Liver (tissue), 9 donors: Measurements from ENCODE around the gene ENOSF1. TPM values are rescaled to one million over a fixed set of nuclear protein-coding genes. Genes with fewer than 3 reads are reported as not detected.
A peak's percentile ranks its signal among the peaks of the same experiment; 100 is the strongest.

Experiments
- DNase-seq: peaks from one replicate; pipeline ENCODE4 v3.0.0-alpha.2; 2017; ENCODE audit warnings: low spot score
- H3K27ac ChIP-seq, 2 donors: one replicate each; pipeline ENCODE4 v1.7.0; 2013; ENCODE audit warnings: inconsistent platforms in 2 of 2, low read length in 2 of 2, control low read depth in 1 of 2, low read depth in 1 of 2, mild to moderate bottlenecking in 1 of 2
- H3K27me3 ChIP-seq, 4 donors: one replicate each; pipeline versions ENCODE4 v1.6.1 to v1.7.0; 2013; ENCODE audit warnings: low read length in 3 of 4, inconsistent platforms in 1 of 4, mild to moderate bottlenecking in 1 of 4, moderate library complexity in 1 of 4; ENCODE audit not compliant: control insufficient read depth in 4 of 4, insufficient read depth in 4 of 4
- H3K36me3 ChIP-seq, 4 donors: one replicate each; pipeline versions ENCODE4 v1.6.1 to v1.7.0; 2013; ENCODE audit warnings: low read length in 3 of 4, mild to moderate bottlenecking in 3 of 4, low read depth in 1 of 4, moderate library complexity in 1 of 4; ENCODE audit not compliant: control insufficient read depth in 4 of 4, insufficient read depth in 3 of 4
- H3K4me1 ChIP-seq, 4 donors: one replicate each; pipeline versions ENCODE4 v1.6.1 to v1.7.0; 2013; ENCODE audit warnings: low read length in 3 of 4, mild to moderate bottlenecking in 3 of 4, moderate library complexity in 1 of 4; ENCODE audit not compliant: control insufficient read depth in 4 of 4, insufficient read depth in 4 of 4
- H3K4me3 ChIP-seq, 3 donors: one replicate each; pipeline versions ENCODE4 v1.6.1 to v1.7.0; 2013; ENCODE audit warnings: low read length in 3 of 3, control low read depth in 1 of 3, low read depth in 1 of 3, mild to moderate bottlenecking in 1 of 3
- H3K9ac ChIP-seq, 2 donors: one replicate each; pipeline ENCODE4 v1.7.0; 2013; ENCODE audit warnings: low read length in 2 of 2, mild to moderate bottlenecking in 2 of 2, moderate library complexity in 2 of 2, control low read depth in 1 of 2, low read depth in 1 of 2
- H3K9me3 ChIP-seq, 4 donors: one replicate each; pipeline versions ENCODE4 v1.6.1 to v1.7.0; 2013; ENCODE audit warnings: low read length in 3 of 4; ENCODE audit not compliant: control insufficient read depth in 4 of 4
- EGR1 ChIP-seq, 2 donors: IDR thresholded peaks; 2 replicates each; pipeline ENCODE4 v1.6.1; 2016 to 2018; ENCODE audit warnings: antibody characterized with exemption in 2 of 2, low read depth in 2 of 2
- FOXA1 ChIP-seq: IDR thresholded peaks from 2 replicates; pipeline ENCODE4 v1.6.1; 2016; ENCODE audit warnings: antibody characterized with exemption
- FOXA2 ChIP-seq: IDR thresholded peaks from 2 replicates; pipeline ENCODE4 v1.6.1; 2016; ENCODE audit warnings: antibody characterized with exemption
- GABPA ChIP-seq, 2 donors: IDR thresholded peaks in 1 of 2; conservative IDR thresholded peaks in 1 of 2; 2 replicates each; pipeline ENCODE4 v1.6.1; 2016; ENCODE audit warnings: antibody characterized with exemption in 2 of 2, mild to moderate bottlenecking in 1 of 2, moderate library complexity in 1 of 2
- HNF4A ChIP-seq, 2 donors: conservative IDR thresholded peaks; 2 replicates each; pipeline ENCODE4 v1.6.1; 2016; ENCODE audit warnings: antibody characterized with exemption in 2 of 2, mild to moderate bottlenecking in 2 of 2
- HNF4G ChIP-seq: IDR thresholded peaks from 2 replicates; pipeline ENCODE4 v1.6.1; 2016; ENCODE audit warnings: antibody characterized with exemption
- JUND ChIP-seq, 2 donors: IDR thresholded peaks; 2 replicates each; pipeline ENCODE4 v1.6.1; 2016; ENCODE audit warnings: antibody characterized with exemption in 2 of 2
- NR2F2 ChIP-seq: IDR thresholded peaks from 2 replicates; pipeline ENCODE4 v1.6.1; 2016; ENCODE audit warnings: antibody characterized with exemption
- RAD21 ChIP-seq, 2 donors: IDR thresholded peaks; 2 replicates each; pipeline ENCODE4 v1.6.1; 2016; ENCODE audit warnings: antibody characterized with exemption in 2 of 2, mild to moderate bottlenecking in 2 of 2
- RXRA ChIP-seq, 2 donors: IDR thresholded peaks; 2 replicates each; pipeline ENCODE4 v1.6.1; 2017 to 2018; ENCODE audit warnings: antibody characterized with exemption in 2 of 2, mild to moderate bottlenecking in 1 of 2
- SP1 ChIP-seq: IDR thresholded peaks from 2 replicates; pipeline ENCODE4 v1.6.1; 2018; ENCODE audit warnings: antibody characterized with exemption, mild to moderate bottlenecking
- TAF1 ChIP-seq: conservative IDR thresholded peaks from 2 replicates; pipeline ENCODE4 v1.6.1; 2016; ENCODE audit warnings: antibody characterized with exemption, mild to moderate bottlenecking
- YY1 ChIP-seq: IDR thresholded peaks from 2 replicates; pipeline ENCODE4 v1.6.1; 2016; ENCODE audit warnings: antibody characterized with exemption, mild to moderate bottlenecking
- WGBS: extraction: QIAGEN DNeasy Blood & Tissue Kit; methylation state at CpG from one replicate; pipeline ENCODE4 v1.1.7; 2013; 5-methylcytosine and 5-hydroxymethylcytosine counted together
- polyA plus RNA-seq, 2 donors: library from polyadenylated mRNA; stranded (reverse) in 1 of 2; unstranded in 1 of 2; fragments of 200-250 nt in 1 of 2; fragments of >200 nt in 1 of 2; fragmentation: Nextera tagmentation in 1 of 2; extraction: Ambion mirVana in 1 of 2; gene quantifications; one replicate each; pipeline versions ENCODE4 v1.2.1 to v1.2.3, GENCODE V29; 2013 to 2015
- total RNA-seq, 2 donors: library from RNA; depleted of rRNA; stranded (reverse); fragments of >200 nt; gene quantifications; one replicate each; pipeline ENCODE4 v1.2.3, GENCODE V29; 2014
- TF ChIP-seq, protein P1 (sequence below): IDR thresholded peaks from 2 replicates; pipeline ENCODE4 v1.6.1; 2016; ENCODE audit warnings: antibody characterized with exemption
- TF ChIP-seq, protein P2 (sequence below): fragments of 150-350 bp; IDR thresholded peaks from 2 replicates; pipeline ENCODE4 v1.5.1; 2017; ENCODE audit warnings: improper control_type of control experiment, low read depth, low read length; ENCODE audit not compliant: missing input control
- TF ChIP-seq, protein P3 (sequence below): IDR thresholded peaks from 2 replicates; pipeline ENCODE4 v1.6.1; 2016; ENCODE audit warnings: antibody characterized with exemption
- donor health status: healthy.
- donor health status: healthy.
- donor health status: healthy.
- donor health status: healthy.
- donor health status: healthy.

Gene ENOSF1
- total and polyA plus RNA-seq, 4 donors = 34.0 to 96.1 (median 53.6) TPM

DNA sequence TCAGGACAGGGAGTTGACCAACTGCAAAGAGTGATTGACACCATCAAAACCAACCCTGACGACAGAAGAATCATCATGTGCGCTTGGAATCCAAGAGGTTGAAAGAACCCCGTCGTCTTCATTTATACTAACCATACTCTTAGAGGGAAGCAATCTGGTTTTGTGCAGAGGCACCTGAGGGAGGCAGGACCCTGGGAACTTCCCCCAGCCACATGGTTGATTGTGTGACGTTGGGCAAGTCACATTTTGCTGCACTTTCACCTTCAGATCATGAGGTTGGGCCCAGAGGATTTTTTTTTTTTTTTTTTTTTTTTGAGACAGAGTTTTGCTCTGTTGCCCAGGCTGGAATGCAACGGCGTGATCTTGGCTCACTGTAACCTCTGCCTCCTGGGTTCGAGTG is 43.4 kb downstream of the ENOSF1 start:
- TF ChIP-seq, protein P1, sequence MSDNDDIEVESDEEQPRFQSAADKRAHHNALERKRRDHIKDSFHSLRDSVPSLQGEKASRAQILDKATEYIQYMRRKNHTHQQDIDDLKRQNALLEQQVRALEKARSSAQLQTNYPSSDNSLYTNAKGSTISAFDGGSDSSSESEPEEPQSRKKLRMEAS = no peak
- Histone ChIP-seq H3K27me3 (no peaks in the 10 kb centered on the region), H3K36me3 (peaks cover 9 to 38% (median 23%) of the 10 kb centered on the region in 4 donors), H3K4me1 (peaks cover 0 to 6% (median 0%) of the 10 kb centered on the region in 4 donors), H3K9ac (no peak overlapping the region), H3K27ac (no peak overlapping the region), H3K4me3 (no peak overlapping the region), H3K9me3 (no peaks in the 10 kb centered on the region)
- no peak for DNase-seq
- WGBS = 94% methylated on average over 8 of the region's 8 CpGs

DNA sequence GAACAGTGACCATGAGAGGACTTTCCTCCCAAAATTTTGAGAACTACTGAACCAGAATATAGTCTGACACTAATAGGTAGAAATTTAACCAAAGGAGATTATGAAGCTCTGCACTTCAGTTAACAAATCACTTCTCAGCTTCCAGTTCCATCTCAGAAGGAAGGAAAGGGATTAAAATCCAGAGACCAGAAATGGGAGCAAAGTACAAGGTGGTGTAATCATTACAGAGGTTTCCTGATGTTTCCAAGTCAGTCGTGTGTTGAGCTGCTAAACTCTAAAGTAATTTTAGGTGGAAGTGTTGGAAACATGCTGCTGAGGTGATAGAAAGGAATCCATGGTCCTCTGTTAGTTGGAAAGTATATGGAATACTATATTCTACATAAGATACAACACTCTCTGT is 44.2 kb downstream of the ENOSF1 start:
- 26% methylated on average over 1 of the region's 1 CpG for WGBS
- Histone ChIP-seq H3K27me3 (no peaks in the 10 kb centered on the region), H3K9me3 (no peaks in the 10 kb centered on the region), H3K4me3 (no peak overlapping the region), H3K4me1 (peaks cover 0 to 6% (median 0%) of the 10 kb centered on the region in 4 donors), H3K9ac (no peak overlapping the region), H3K27ac (no peak overlapping the region), H3K36me3 (peaks cover 9 to 32% (median 21%) of the 10 kb centered on the region in 4 donors)
- DNase-seq = no peak
- peak; percentile 54 to 67 for TF ChIP-seq HNF4A (conservative IDR thresholded peaks at IDR 0.05)
- TF ChIP-seq NR2F2 = no peak

DNA sequence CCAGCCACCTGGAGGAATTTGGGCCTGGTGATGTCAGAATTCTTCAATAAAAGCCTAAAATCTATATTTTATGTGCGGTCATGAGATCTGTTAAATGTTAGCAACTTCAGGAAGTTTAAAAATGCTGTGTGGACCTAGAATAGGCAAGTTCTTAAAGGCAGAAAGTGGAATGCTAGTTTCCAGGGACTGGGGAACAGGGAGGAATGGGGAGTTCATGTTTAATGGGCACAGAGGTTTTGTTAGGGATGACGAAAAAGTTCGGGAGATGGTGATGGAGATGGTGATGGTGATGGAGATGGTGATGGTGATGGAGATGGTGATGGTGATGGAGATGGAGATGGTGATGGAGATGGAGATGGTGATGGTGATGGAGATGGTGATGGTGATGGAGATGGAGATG is 45.8 kb downstream of the ENOSF1 start:
- Histone ChIP-seq H3K4me3 (no peak overlapping the region), H3K27me3 (no peaks in the 10 kb centered on the region), H3K9me3 (no peaks in the 10 kb centered on the region), H3K9ac (no peak overlapping the region), H3K4me1 (peaks cover 0 to 6% (median 0%) of the 10 kb centered on the region in 4 donors), H3K36me3 (peaks cover 4 to 18% (median 13%) of the 10 kb centered on the region in 4 donors), H3K27ac (no peak overlapping the region)
- no peak for TF ChIP-seq HNF4G
- TF ChIP-seq GABPA (IDR thresholded peaks at IDR 0.05 in 1 of 2, conservative IDR thresholded peaks at IDR 0.05 in 1 of 2) = no peak
- no peak for TF ChIP-seq TAF1
- TF ChIP-seq RXRA (IDR thresholded peaks at IDR 0.05) = no peak
- TF ChIP-seq, protein P1 = no peak
- TF ChIP-seq NR2F2 = no peak
- TF ChIP-seq, protein P2, sequence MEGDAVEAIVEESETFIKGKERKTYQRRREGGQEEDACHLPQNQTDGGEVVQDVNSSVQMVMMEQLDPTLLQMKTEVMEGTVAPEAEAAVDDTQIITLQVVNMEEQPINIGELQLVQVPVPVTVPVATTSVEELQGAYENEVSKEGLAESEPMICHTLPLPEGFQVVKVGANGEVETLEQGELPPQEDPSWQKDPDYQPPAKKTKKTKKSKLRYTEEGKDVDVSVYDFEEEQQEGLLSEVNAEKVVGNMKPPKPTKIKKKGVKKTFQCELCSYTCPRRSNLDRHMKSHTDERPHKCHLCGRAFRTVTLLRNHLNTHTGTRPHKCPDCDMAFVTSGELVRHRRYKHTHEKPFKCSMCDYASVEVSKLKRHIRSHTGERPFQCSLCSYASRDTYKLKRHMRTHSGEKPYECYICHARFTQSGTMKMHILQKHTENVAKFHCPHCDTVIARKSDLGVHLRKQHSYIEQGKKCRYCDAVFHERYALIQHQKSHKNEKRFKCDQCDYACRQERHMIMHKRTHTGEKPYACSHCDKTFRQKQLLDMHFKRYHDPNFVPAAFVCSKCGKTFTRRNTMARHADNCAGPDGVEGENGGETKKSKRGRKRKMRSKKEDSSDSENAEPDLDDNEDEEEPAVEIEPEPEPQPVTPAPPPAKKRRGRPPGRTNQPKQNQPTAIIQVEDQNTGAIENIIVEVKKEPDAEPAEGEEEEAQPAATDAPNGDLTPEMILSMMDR = no peak
- no peak for TF ChIP-seq EGR1 (IDR thresholded peaks at IDR 0.05; ENCODE audit: low read depth in 2 of 2)
- TF ChIP-seq RAD21 (IDR thresholded peaks at IDR 0.05) = no peak
- DNase-seq = no peak
- 98% methylated on average over 3 of the region's 3 CpGs for WGBS

DNA sequence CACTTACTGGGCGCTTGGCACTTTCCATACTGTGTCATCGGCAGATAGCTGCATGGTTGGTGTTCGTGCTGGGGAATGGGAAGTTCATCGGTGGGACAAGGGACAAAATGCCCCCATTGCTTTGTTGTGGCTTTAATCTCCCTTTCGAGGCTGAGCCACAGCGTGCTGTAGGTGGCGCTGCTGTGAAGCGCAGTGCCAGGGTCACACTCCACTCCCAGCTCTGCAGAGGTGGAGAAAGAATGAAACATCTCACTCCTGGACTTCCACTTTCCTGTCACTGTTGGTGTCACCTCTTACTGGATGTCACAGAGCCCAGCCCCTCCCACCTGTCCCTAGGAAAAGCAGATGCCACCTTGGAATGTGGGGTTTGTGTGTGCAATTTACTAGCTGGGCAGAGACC is 46.3 kb downstream of the ENOSF1 start:
- no peak overlapping the region for H3K27ac ChIP-seq
- H3K36me3 ChIP-seq = peaks cover 4 to 14% (median 11%) of the 10 kb centered on the region in 4 donors
- WGBS = 93% methylated on average over 8 of the region's 8 CpGs
- H3K27me3 ChIP-seq = no peaks in the 10 kb centered on the region
- no peak overlapping the region for H3K4me3 ChIP-seq
- H3K4me1 ChIP-seq = peaks cover 0 to 6% (median 0%) of the 10 kb centered on the region in 4 donors
- H3K9ac ChIP-seq = no peak overlapping the region
- no peak for DNase-seq
- no peaks in the 10 kb centered on the region for H3K9me3 ChIP-seq
- TF ChIP-seq HNF4A (conservative IDR thresholded peaks at IDR 0.05) (no peak), GABPA (IDR thresholded peaks at IDR 0.05 in 1 of 2, conservative IDR thresholded peaks at IDR 0.05 in 1 of 2) (no peak), TAF1 (no peak), SP1 (no peak), NR2F2 (no peak), JUND (IDR thresholded peaks at IDR 0.05) (no peak), FOXA1 (no peak), RAD21 (IDR thresholded peaks at IDR 0.05) (peak in 1 of 2 donors; percentile 9), RXRA (IDR thresholded peaks at IDR 0.05) (no peak), FOXA2 (no peak), YY1 (no peak)
- TF ChIP-seq, protein P1 = no peak
- TF ChIP-seq, protein P2 = peak; percentile 10
- TF ChIP-seq, protein P3, sequence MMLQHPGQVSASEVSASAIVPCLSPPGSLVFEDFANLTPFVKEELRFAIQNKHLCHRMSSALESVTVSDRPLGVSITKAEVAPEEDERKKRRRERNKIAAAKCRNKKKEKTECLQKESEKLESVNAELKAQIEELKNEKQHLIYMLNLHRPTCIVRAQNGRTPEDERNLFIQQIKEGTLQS = no peak
